HepG2 (cell line): ENCODE measurements around the gene COPS4. TPM values are rescaled to one million over a fixed set of nuclear protein-coding genes. Genes with fewer than 3 reads are reported as not detected.

Source experiments
- AHR ChIP-seq: IDR thresholded peaks from 2 replicates; pipeline ENCODE4 v1.6.1; 2018; ENCODE audit warnings: missing genetic modification reagents, missing compliant biosample characterization
- ARNT2 ChIP-seq: sonication (generic); formaldehyde crosslinking; IDR thresholded peaks from 2 replicates; pipeline ENCODE4 v1.8.0; 2022; ENCODE audit warnings: mild to moderate bottlenecking, low read depth, missing genetic modification reagents, moderate library complexity
- ARNTL ChIP-seq: sonication (generic); formaldehyde crosslinking; IDR thresholded peaks from 2 replicates; pipeline ENCODE4 v1.4.0; 2020; ENCODE audit warnings: mild to moderate bottlenecking, missing genetic modification reagents
- BRCA1 ChIP-seq: sonication (generic); formaldehyde crosslinking; IDR thresholded peaks from 2 replicates; pipeline ENCODE4 v1.4.0; 2020; ENCODE audit warnings: missing genetic modification reagents
- CSRNP1 ChIP-seq: sonication (generic); formaldehyde crosslinking; IDR thresholded peaks from 2 replicates; pipeline ENCODE4 v1.8.1; 2023; ENCODE audit warnings: mild to moderate bottlenecking, missing genetic modification reagents
- GZF1 ChIP-seq: sonication (generic); formaldehyde crosslinking; IDR thresholded peaks from 2 replicates; pipeline ENCODE4 v1.5.1; 2020; ENCODE audit warnings: mild to moderate bottlenecking, missing genetic modification reagents
- HDAC1 ChIP-seq: sonication (generic); formaldehyde crosslinking; IDR thresholded peaks from 2 replicates; pipeline ENCODE4 v1.5.1; 2020; ENCODE audit warnings: mild to moderate bottlenecking, missing genetic modification reagents
- HOXA5 ChIP-seq: sonication (generic); formaldehyde crosslinking; IDR thresholded peaks from 2 replicates; pipeline ENCODE4 v1.4.0; 2020; ENCODE audit warnings: missing genetic modification reagents
- IKZF5 ChIP-seq: IDR thresholded peaks from 2 replicates; pipeline ENCODE4 v1.6.1; 2018; ENCODE audit warnings: missing genetic modification reagents, mild to moderate bottlenecking, missing compliant biosample characterization
- MXD4 ChIP-seq: IDR thresholded peaks from 2 replicates; pipeline ENCODE4 v1.6.1; 2016; ENCODE audit warnings: mild to moderate bottlenecking, missing biosample characterization, missing genetic modification reagents
- NPAS2 ChIP-seq: sonication (generic); formaldehyde crosslinking; IDR thresholded peaks from 2 replicates; pipeline ENCODE4 v1.8.0; 2022; ENCODE audit warnings: mild to moderate bottlenecking, missing genetic modification reagents, borderline replicate concordance
- PRMT3 ChIP-seq: sonication (generic); formaldehyde crosslinking; IDR thresholded peaks from 2 replicates; pipeline ENCODE4 v1.8.1; 2022; ENCODE audit warnings: low read depth, mild to moderate bottlenecking, moderate library complexity, missing genetic modification reagents, borderline replicate concordance
- TARDBP ChIP-seq: sonication (generic); formaldehyde crosslinking; IDR thresholded peaks from 2 replicates; pipeline ENCODE4 v1.8.0; 2022; ENCODE audit warnings: mild to moderate bottlenecking, missing genetic modification reagents
- TCF7L2 ChIP-seq: IDR thresholded peaks from 2 replicates; pipeline ENCODE4 v1.6.1; 2011; ENCODE audit warnings: mild to moderate bottlenecking, low read depth, low read length, moderate library complexity
- ZBTB21 ChIP-seq: sonication (generic); formaldehyde crosslinking; IDR thresholded peaks from 2 replicates; pipeline ENCODE4 v1.4.0; 2020; ENCODE audit warnings: missing genetic modification reagents
- ZMYM4 ChIP-seq: sonication (generic); formaldehyde crosslinking; IDR thresholded peaks from 2 replicates; pipeline ENCODE4 v1.8.1; 2023; ENCODE audit warnings: mild to moderate bottlenecking, missing genetic modification reagents
- ZNF136 ChIP-seq: sonication (generic); formaldehyde crosslinking; IDR thresholded peaks from 2 replicates; pipeline ENCODE4 v1.8.1; 2022; ENCODE audit warnings: low read depth, mild to moderate bottlenecking, moderate library complexity, missing genetic modification reagents
- ZNF326 ChIP-seq: sonication (generic); formaldehyde crosslinking; IDR thresholded peaks from 2 replicates; pipeline ENCODE4 v1.4.0; 2020; ENCODE audit warnings: missing genetic modification reagents, borderline replicate concordance
- ZNF354B ChIP-seq: sonication (generic); formaldehyde crosslinking; IDR thresholded peaks from 2 replicates; pipeline ENCODE4 v1.8.0; 2022; ENCODE audit warnings: mild to moderate bottlenecking, missing genetic modification reagents
- ZNF441 ChIP-seq: sonication (generic); formaldehyde crosslinking; IDR thresholded peaks from 2 replicates; pipeline ENCODE4 v1.7.0; 2021; ENCODE audit warnings: missing genetic modification reagents, borderline replicate concordance
- ZNF574 ChIP-seq: sonication (generic); formaldehyde crosslinking; IDR thresholded peaks from 2 replicates; pipeline ENCODE4 v1.4.0; 2020; ENCODE audit warnings: missing genetic modification reagents
- ZNF670 ChIP-seq: sonication (generic); formaldehyde crosslinking; IDR thresholded peaks from 2 replicates; pipeline ENCODE4 v1.8.0; 2022; ENCODE audit warnings: mild to moderate bottlenecking, missing genetic modification reagents, borderline replicate concordance
- polyA plus RNA-seq, 8 experiments: library from polyadenylated mRNA; depleted of rRNA in 3 of 8; stranded (reverse) in 7 of 8; unstranded in 1 of 8; fragments of >200 nt; fragmentation: Illumina TruSeq in 4 of 8; extraction: Trizol in 4 of 8; gene quantifications; 2 replicates each; pipeline versions ENCODE4 v1.2.1 to v1.2.3, GENCODE V29; 2011 to 2016; ENCODE audit warnings: low read depth in 4 of 8, missing spikeins in 1 of 8, mixed read lengths in 1 of 8; ENCODE audit not compliant: insufficient read depth in 1 of 8
- total RNA-seq, 5 experiments: library from RNA; depleted of rRNA; stranded (reverse); fragments of >200 nt; fragmentation: Illumina TruSeq; extraction: Trizol; gene quantifications; 2 replicates each; pipeline ENCODE4 v1.2.3, GENCODE V29; 2016; ENCODE audit warnings: low read depth in 1 of 5
- TF ChIP-seq, protein P1 (sequence below): sonication (generic); formaldehyde crosslinking; IDR thresholded peaks from 2 replicates; pipeline ENCODE4 v1.4.0; 2020; ENCODE audit warnings: missing genetic modification reagents

COPS4 gene
- total and polyA plus RNA-seq, 2 of the 13 experiments (the other 11 are each of a cell fraction or from before 2014, with no cell fraction given), result 28.8 to 52.5 TPM

- TF ChIP-seq ZNF136 (CRISPR knock-in tag) (0 out of 2 replicates have a peak, but pooled peaks have one; percentile 52), NPAS2 (CRISPR knock-in tag) (no peak), AHR (CRISPR knock-in tag) (no peak), HOXA5 (CRISPR knock-in tag) (0 out of 2 replicates have a peak, but pooled peaks have one; percentile 31), ARNT2 (CRISPR knock-in tag) (peak; percentile 57), ARNTL (peak; percentile 88), GZF1 (no peak), ZNF670 (CRISPR knock-in tag) (peak; percentile 80; the same call in 1 of the 2 replicates), ZBTB21 (CRISPR knock-in tag) (no peak), MXD4 (CRISPR knock-in tag) (peak; percentile 33; the same call in 1 of the 2 replicates), HDAC1 (CRISPR knock-in tag) (peak; percentile 94), ZNF441 (CRISPR knock-in tag) (0 out of 2 replicates have a peak, but pooled peaks have one; percentile 52), TARDBP (CRISPR knock-in tag) (peak; percentile 51; the same call in 1 of the 2 replicates), ZMYM4 (CRISPR knock-in tag) (no peak; the same call in 1 of the 2 replicates), IKZF5 (CRISPR knock-in tag) (no peak; the same call in 1 of the 2 replicates), TCF7L2 (no peak), ZNF574 (CRISPR knock-in tag) (peak; percentile 87), ZNF354B (CRISPR knock-in tag) (no peak), PRMT3 (CRISPR knock-in tag) (no peak), CSRNP1 (peak; percentile 37; the same call in 1 of the 2 replicates), ZNF326 (CRISPR knock-in tag) (no peak), BRCA1 (CRISPR knock-in tag) (no peak)
- TF ChIP-seq, protein P1, sequence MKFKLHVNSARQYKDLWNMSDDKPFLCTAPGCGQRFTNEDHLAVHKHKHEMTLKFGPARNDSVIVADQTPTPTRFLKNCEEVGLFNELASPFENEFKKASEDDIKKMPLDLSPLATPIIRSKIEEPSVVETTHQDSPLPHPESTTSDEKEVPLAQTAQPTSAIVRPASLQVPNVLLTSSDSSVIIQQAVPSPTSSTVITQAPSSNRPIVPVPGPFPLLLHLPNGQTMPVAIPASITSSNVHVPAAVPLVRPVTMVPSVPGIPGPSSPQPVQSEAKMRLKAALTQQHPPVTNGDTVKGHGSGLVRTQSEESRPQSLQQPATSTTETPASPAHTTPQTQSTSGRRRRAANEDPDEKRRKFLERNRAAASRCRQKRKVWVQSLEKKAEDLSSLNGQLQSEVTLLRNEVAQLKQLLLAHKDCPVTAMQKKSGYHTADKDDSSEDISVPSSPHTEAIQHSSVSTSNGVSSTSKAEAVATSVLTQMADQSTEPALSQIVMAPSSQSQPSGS, result no peak
Measured at GRCh38 chr4:83010522-83011318, 24.3 kb upstream of the COPS4 start, which contains the start of gene LIN54 (continued).
